ENCODE measurements around the gene PLPP3. TPM values are rescaled to one million over a fixed set of nuclear protein-coding genes. Genes with fewer than 3 reads are reported as not detected.

Gene PLPP3
- total RNA-seq, 2 donors from 2014 or later, result 164 to 271 TPM

DNA sequence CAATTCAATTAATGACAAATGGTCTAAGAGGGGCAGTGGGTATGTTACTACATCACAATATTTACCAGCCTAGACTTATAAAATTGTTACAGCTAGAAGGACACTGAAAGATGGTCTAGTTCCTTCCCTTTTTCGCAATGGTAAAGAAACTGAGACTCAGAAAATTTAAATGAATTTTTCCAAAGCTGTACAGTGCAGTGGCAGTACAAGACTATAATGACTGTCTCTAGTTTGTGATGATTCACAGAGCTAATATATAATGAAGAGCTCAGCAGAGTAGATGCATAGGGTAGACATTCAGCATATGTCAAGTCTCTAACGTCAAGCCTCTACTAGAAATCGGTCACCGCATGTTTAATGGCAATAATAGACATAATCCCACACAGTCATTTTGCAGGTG, 4.6 kb downstream of the PLPP3 start:
- Histone ChIP-seq H3K4me1 (ENCODE audit: control insufficient read depth in 1 of 2, low read depth in 2 of 2) (peaks cover 20 to 53% of the 10 kb centered on the region in 2 donors), H3K4me3 (peak overlapping the region; percentile 93), H3K27me3 (replicated peaks; ENCODE audit: insufficient read depth) (no peaks in the 10 kb centered on the region), H3K9me3 (no peaks in the 10 kb centered on the region), H3K36me3 (no peaks in the 10 kb centered on the region), H3K27ac (no peak overlapping the region)
- no peak for DNase-seq (ENCODE audit: low spot score)
- TF ChIP-seq, protein P1, sequence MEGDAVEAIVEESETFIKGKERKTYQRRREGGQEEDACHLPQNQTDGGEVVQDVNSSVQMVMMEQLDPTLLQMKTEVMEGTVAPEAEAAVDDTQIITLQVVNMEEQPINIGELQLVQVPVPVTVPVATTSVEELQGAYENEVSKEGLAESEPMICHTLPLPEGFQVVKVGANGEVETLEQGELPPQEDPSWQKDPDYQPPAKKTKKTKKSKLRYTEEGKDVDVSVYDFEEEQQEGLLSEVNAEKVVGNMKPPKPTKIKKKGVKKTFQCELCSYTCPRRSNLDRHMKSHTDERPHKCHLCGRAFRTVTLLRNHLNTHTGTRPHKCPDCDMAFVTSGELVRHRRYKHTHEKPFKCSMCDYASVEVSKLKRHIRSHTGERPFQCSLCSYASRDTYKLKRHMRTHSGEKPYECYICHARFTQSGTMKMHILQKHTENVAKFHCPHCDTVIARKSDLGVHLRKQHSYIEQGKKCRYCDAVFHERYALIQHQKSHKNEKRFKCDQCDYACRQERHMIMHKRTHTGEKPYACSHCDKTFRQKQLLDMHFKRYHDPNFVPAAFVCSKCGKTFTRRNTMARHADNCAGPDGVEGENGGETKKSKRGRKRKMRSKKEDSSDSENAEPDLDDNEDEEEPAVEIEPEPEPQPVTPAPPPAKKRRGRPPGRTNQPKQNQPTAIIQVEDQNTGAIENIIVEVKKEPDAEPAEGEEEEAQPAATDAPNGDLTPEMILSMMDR (IDR thresholded peaks at IDR 0.05), result no peak
- no peak for ATAC-seq (ENCODE audit: insufficient number of reproducible peaks, low FRiP score, low read depth)

DNA sequence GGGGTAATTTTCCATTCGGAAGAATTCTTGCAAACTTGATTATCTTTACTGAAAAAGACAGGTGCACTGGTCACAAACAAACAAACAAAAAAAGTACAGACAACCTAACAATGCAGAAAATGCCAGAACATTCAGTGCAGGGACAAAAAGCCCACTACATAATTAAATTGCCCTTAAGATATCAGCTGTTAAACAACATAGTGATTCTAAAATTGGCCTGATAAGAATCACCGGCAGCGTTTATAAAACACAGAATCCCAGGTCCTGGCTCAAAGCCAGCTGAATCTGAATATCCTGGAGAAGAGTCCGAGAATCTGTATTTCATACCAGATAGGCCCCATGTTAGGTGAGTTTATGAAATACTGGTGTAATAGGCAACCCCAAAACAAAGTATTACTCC, 6.1 kb downstream of the PLPP3 start:
- ATAC-seq (ENCODE audit: insufficient number of reproducible peaks, low FRiP score, low read depth) (no peak), DNase-seq (ENCODE audit: low spot score) (no peak)
- Histone ChIP-seq H3K4me1 (ENCODE audit: control insufficient read depth in 1 of 2, low read depth in 2 of 2) (peaks cover 20 to 56% of the 10 kb centered on the region in 2 donors), H3K4me3 (peak overlapping the region; percentile 53), H3K27me3 (replicated peaks; ENCODE audit: insufficient read depth) (no peaks in the 10 kb centered on the region), H3K9me3 (no peaks in the 10 kb centered on the region), H3K27ac (peak overlapping the region in 1 of 2 donors; percentile 7), H3K36me3 (no peaks in the 10 kb centered on the region)
- TF ChIP-seq, protein P1 (IDR thresholded peaks at IDR 0.05), result no peak

DNA sequence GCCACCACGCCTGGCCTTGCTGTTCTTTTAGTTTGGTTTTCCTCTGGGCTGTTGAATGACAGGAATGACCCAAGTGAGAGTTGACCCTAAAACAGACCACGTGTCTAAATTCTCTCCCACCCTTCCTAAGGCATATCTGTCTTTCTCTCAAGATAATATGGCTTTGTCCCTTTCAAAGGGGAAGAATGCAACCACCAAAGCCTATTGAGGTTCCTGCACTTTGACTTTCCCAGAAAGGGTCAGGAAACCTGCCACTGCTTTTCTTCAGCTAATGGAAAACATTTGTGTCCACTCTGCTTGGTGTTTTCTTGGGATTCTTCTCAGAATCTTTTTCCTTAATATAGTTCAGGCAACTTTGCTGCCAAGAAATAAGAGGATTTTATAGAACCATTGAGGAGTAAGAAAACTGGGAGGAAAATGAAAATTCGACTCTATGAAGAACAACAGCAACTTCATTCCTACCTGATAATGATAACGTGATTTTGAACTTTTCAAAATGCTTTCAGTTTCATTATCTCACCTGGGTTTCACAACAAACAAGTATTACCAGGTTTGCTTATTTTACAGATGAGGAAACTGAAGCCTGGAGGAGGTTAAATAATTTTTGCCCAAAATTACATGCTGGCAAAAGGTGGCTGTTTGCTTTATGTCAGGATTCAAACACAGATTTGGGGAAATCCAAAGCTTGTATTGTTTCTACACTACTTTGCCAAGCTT, 6.9 kb downstream of the PLPP3 start:
- Histone ChIP-seq H3K9me3 (no peaks in the 10 kb centered on the region), H3K4me1 (ENCODE audit: control insufficient read depth in 1 of 2, low read depth in 2 of 2) (peaks cover 20 to 56% of the 10 kb centered on the region in 2 donors), H3K36me3 (no peaks in the 10 kb centered on the region), H3K27me3 (replicated peaks; ENCODE audit: insufficient read depth) (no peaks in the 10 kb centered on the region), H3K4me3 (peak overlapping the region; percentile 53), H3K27ac (peak overlapping the region; percentile 8 to 25)
- TF ChIP-seq, protein P1 (IDR thresholded peaks at IDR 0.05), result no peak
- ATAC-seq (ENCODE audit: insufficient number of reproducible peaks, low FRiP score, low read depth) (no peak), DNase-seq (ENCODE audit: low spot score) (no peak)

DNA sequence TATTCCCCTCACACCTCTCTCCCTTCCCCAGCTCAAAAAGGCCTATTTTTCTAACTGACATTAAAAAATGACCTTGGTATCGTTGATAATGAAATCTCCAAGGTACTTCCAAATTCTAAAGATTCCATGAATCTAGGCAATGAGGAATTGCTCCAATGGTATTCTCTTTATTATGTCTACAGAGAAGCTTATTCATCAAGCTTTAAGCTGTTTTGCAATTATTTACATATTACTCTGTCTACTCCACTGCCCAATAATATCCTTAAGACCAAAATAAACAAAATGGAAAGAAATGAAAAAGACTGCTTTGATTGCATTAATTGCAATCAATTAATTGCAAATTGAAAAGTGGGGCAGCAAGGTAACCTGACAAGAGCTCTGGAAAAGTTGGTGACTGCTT, 7.9 kb downstream of the PLPP3 start:
- Histone ChIP-seq H3K27me3 (replicated peaks; ENCODE audit: insufficient read depth) (no peaks in the 10 kb centered on the region), H3K9me3 (no peaks in the 10 kb centered on the region), H3K36me3 (no peaks in the 10 kb centered on the region), H3K4me1 (ENCODE audit: control insufficient read depth in 1 of 2, low read depth in 2 of 2) (peaks cover 20 to 59% of the 10 kb centered on the region in 2 donors), H3K4me3 (no peak overlapping the region), H3K27ac (no peak overlapping the region)
- no peak for ATAC-seq (ENCODE audit: insufficient number of reproducible peaks, low FRiP score, low read depth)
- TF ChIP-seq, protein P1 (IDR thresholded peaks at IDR 0.05), result no peak
- no peak for DNase-seq (ENCODE audit: low spot score)

DNA sequence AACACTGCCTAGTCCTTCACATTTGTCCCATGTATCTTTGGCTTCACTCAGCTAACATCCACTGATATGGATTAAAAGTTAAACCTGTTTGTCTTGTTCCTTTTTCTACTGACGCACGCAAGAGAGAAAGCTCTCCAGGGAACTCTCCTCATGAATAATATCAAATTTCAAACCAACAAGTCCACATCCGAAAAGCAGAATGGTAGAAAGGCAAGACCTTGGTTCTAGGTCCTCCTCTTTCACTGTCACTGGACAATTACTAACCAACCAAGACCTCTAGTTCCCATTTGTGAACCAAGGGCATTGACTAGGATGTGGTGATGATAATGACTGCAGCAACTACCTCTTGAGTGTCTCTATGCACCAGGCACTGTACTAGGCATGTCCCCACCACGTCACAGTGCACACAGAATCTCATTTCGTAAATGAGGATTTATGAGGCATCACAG, 8.4 kb downstream of the PLPP3 start:
- ATAC-seq (ENCODE audit: insufficient number of reproducible peaks, low FRiP score, low read depth) (no peak), DNase-seq (ENCODE audit: low spot score) (no peak)
- H3K27ac ChIP-seq, result no peak overlapping the region
- TF ChIP-seq, protein P1 (IDR thresholded peaks at IDR 0.05), result no peak
- no peaks in the 10 kb centered on the region for H3K27me3 ChIP-seq (replicated peaks; ENCODE audit: insufficient read depth)
- H3K36me3 ChIP-seq, result no peaks in the 10 kb centered on the region
- H3K9me3 ChIP-seq, result no peaks in the 10 kb centered on the region
- no peak overlapping the region for H3K4me3 ChIP-seq
- H3K4me1 ChIP-seq (ENCODE audit: control insufficient read depth in 1 of 2, low read depth in 2 of 2), result peaks cover 18 to 64% of the 10 kb centered on the region in 2 donors

Data from thoracic aorta (tissue), 2 donors.